Right forelimb (tissue), 1 donor: ENCODE results near the gene SPAG4.

Experiments
- DNase-seq: peaks from one replicate; pipeline ENCODE4 v3.0.0-alpha.2; 2018

The SPAG4 gene

GRCh38 chr20:35625584-35626385 is 10.2 kb downstream of the SPAG4 start:
- no peak for DNase-seq

DNA sequence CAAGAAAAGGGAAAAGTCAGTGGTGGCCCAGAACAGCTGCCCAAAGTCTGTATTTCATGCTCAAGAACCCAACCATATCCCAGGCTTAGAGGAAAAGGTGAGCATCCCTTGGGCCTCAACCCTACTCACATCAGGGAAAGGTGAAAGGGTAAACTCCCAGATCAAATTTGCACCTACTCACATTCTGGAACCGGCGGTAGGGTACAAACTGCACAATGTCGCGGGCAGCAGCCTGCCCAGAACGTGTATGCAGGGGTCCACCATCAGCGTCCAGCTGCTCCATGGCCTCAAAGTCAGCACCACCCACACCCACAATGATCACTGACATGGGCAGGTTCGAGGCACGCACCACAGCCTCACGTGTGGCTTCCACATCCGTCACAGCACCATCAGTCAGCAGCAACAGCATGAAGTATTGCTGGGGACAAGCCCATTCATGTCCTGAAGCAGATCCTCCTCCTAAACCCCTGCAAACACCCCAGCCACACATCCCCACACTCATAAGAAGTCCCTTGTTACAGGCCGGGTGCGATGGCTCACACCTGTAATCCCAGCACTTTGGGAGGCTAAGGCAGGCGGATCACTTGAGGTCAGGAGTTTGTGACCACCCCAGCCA is 10.9 kb downstream of the SPAG4 start:
- DNase-seq: no peak

GRCh38 chr20:35627121-35627520 is 11.5 kb downstream of the SPAG4 start:
- no peak for DNase-seq

DNA sequence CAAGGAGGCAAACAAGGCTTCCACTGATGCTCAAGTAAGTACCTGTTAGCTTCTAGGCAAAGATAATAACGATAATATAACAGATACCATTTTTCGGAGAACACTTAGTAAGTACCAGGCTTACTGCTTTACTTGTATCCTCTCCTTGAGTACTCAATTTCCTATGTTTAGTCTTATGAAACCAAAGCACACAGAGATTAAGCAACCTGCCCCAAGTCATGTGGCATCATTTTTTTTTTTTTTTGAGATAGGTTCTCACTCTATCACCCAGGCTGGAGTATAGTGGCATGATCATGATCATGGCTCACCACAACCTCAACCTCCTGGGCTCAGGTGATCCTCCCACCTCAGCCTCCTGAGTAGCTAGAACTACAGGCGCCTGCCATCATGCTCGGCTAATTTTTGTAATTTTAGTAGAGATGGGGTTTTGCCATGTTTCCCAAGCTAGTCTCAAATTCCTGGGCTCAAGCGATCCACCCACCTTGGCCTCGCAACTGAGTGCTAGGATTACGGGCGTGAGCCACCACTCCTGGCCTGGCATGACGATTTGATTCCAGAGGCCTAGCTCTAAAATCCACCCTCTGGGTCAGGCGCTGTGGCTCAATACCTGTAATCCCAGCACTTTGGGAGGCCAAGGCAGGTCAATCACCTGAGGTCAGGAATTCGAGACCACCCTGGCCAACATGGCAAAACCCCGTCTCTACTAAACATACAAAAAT is 14.0 kb downstream of the SPAG4 start:
- no peak for DNase-seq

DNA sequence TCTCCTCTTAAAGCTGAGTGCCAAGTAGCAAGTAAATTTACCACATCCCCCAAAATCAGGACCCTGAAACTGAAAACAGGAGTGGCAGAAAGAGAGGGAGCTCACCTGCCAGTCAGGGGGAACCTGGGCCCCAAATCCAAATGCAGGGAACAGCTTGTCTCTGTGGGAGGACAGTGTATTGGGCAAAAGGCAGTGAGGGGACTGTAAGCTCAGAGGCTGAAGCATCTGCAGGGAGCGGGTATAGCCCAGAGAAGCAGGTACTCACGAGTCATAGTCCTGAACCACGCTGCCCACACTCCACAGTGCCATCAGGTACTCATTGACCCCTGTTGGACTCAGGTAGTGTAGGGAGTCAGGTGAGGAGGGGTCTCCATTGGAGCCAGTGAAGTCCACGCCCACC is 15.0 kb downstream of the SPAG4 start:
- no peak for DNase-seq

DNA sequence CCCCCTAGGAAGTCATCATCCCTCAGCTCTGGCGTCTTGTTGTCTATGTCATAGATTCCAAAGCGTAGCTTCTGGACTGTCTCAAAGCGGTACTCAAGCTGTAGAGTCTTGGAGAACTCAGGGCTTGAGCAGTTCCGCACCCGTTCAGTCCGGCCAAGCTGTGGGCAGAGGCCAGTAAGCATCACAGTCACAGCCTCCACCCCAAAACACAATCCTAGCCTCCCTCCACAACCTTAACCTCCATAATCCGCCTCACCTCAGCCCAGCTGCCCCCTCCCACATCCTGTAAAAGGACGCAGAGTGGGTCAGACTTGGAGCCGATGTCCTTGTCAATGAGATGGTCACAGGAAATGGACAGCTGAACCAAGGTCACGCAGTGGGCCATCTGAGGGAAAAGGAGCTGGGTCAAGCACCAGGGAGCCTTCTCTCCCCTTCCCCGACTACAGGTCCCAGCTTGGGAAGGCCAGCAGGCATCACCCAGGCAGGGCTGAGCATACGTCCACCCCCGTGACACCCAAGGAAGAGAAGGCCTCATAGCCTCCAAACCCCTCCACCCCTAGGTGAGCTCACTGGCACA is 17.0 kb downstream of the SPAG4 start:
- no peak for DNase-seq

GRCh38 chr20:35635652-35636051 is 20.0 kb downstream of the SPAG4 start:
- DNase-seq: no peak

DNA sequence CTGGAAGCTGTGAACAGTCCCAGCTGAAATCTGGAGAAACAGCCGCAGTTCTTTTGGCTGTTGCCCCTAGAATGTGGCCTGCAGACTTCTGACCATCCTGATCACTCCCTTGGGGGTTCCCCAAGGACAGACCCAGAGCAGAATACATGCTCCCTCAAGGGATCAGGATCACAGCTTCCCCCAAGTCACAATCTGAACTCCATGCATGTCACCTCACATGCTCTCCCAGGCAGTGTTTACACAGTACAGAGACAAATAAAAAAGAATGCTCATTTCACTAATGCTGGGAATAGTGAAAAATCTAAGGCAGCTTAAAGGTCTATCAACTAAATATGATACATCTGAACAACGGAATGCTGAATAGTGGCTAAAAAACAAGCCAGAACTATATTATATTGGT is 20.5 kb downstream of the SPAG4 start:
- no peak for DNase-seq

- no peak for DNase-seq
Measured at GRCh38 chr20:35637276-35637675, 21.6 kb downstream of the SPAG4 start.

GRCh38 chr20:35638751-35639150 is 23.1 kb downstream of the SPAG4 start:
- no peak for DNase-seq

- DNase-seq: no peak
Measured at GRCh38 chr20:35640724-35641123, 25.1 kb downstream of the SPAG4 start.

DNA sequence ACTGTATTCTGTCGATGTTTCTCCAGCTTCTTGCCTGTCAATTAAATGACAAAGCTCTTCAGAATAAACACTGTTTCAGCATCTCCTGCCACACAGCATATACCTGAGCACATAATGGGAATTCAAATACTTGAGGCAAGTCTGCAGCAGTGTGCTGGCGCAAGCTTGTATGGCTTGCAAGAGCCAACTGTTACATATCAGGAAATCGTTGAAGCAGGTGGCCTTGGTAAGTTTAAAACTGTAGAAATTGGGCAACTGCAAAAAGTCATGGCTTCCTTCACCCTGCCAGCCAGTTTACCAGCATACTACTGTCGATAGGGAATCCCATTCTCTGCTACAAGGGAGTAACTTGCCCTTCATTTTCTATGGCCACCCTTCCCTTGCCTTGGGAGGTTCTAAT is 26.1 kb downstream of the SPAG4 start:
- DNase-seq: no peak

DNA sequence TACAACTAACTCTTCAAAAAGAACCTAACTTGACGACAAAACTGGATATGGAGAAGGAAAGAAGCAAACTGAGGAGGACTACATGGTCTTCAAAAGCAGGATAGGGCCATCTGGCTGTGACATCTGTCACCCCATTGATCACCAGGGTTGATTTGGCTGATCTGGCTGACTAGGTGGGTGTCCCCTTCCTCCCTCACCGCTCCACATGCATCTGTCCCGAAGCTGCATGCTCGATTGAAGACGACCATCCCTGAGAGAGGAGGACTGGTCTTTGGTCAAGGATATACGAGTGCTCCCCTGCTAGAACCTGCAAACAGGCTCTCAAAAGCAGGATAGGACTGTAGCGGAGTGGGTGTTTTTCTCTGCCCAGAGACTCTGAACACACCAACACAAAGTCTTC is 27.4 kb downstream of the SPAG4 start:
- no peak for DNase-seq

DNA sequence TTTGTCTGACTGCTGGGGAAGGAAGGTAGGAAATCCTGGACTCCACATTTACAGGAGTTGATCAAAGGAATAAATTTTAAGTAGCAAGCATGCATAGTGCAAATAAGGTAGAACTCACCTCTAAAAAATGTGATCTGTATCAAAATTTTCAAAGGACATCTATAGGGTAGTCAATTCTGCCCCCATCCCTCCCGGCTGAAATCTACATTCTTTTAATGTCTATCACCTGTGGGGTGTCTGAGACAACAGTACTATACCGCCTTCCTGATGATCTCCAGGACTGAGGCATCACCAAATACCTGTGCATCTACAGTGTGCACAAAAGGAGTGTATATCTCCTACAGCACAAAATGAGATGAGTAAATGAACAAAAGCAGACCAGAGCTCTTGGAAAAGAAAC is 29.2 kb downstream of the SPAG4 start:
- DNase-seq: no peak

DNA sequence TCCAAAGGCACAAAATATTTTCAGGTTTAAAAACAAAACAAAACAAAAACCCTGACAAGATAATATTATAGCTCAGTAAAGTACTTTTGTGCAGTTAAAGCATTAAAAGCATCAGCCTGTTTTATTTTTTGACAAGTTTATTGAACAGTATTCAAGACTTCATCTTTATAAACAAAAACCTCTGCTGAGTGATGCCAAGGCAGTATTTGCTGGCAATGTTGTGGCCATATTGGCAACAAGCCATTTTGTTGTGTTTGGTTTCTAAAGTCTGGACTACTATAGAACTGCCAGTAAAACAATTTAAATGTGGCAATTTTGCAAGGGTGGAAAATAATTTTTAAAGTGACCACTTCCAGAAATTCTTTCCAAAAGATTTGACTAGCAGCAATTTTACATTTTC is 33.2 kb downstream of the SPAG4 start:
- DNase-seq: no peak

DNA sequence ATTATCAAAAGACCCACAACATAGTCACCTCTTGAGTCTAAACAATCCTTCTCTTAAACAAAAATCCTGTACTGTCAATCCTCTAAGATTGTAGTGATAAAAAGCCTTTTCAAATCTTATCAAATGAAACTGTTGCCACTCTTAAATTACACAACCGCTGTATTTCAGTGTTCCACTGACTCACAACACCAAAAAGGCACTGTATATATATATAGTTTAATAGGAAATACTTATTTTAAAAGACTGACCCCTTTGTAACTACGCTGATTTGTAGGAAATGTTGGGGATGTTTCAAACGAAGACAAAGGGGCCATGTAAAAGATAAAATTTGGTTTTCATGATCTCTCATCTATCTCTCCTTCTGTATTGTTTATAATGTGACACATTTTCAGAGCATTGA is 35.0 kb downstream of the SPAG4 start:
- DNase-seq: no peak

GRCh38 chr20:35651958-35652357 is 36.3 kb downstream of the SPAG4 start:
- no peak for DNase-seq

- no peak for DNase-seq
Measured at GRCh38 chr20:35652641-35653429, 37.2 kb downstream of the SPAG4 start.

DNA sequence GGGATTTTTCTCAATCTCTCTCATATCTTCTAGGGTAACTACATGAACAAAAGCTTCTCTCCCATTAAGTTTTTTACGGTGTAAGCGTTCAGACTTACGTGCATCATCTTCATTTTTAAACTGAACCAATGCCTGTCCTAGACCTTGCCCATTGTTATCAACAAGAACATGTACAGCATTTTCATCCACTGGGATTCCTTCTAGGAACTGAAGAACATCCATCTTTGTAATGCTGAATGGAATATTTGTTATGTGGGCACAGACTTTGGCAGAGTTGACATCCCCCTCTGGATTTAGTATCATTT is 37.8 kb downstream of the SPAG4 start:
- DNase-seq: no peak

- DNase-seq: no peak
Measured at GRCh38 chr20:35653893-35654292, 38.3 kb downstream of the SPAG4 start.

- no peak for DNase-seq
Measured at GRCh38 chr20:35654415-35654814, 38.8 kb downstream of the SPAG4 start.

GRCh38 chr20:35657271-35657670 is 41.6 kb downstream of the SPAG4 start:
- no peak for DNase-seq
